ENCODE data around the gene CDC14A.
"Not testable (repeated sequence)": the region's sequence is repeated elsewhere in the genome, so short reads cannot be mapped to it uniquely, and the experiment has no call there.

Gene CDC14A

GRCh38 chr1:100364697-100365096, 12.4 kb downstream of the CDC14A start:
- DNase-seq = no peak

GRCh38 chr1:100366209-100366525, 13.9 kb downstream of the CDC14A start:
- DNase-seq = no peak

GRCh38 chr1:100369339-100369738, 17.0 kb downstream of the CDC14A start:
- not testable (repeated sequence) for DNase-seq

GRCh38 chr1:100373953-100374352, 21.6 kb downstream of the CDC14A start:
- DNase-seq = not testable (repeated sequence)

- not testable (repeated sequence) for DNase-seq
Observed at GRCh38 chr1:100376890-100377289, 24.6 kb downstream of the CDC14A start.

- DNase-seq = no peak
Observed at GRCh38 chr1:100377590-100378361, 25.5 kb downstream of the CDC14A start.

GRCh38 chr1:100378956-100379355, 26.6 kb downstream of the CDC14A start:
- no peak for DNase-seq

GRCh38 chr1:100380635-100381034, 28.3 kb downstream of the CDC14A start:
- no peak for DNase-seq

GRCh38 chr1:100382657-100383056, 30.4 kb downstream of the CDC14A start:
- DNase-seq = no peak

- DNase-seq = no peak
Observed at GRCh38 chr1:100383743-100384405, 31.6 kb downstream of the CDC14A start.

- DNase-seq = no peak
Observed at GRCh38 chr1:100387209-100387608, 34.9 kb downstream of the CDC14A start.

- DNase-seq = no peak
Observed at GRCh38 chr1:100387657-100388350, 35.5 kb downstream of the CDC14A start.

- no peak for DNase-seq
Observed at GRCh38 chr1:100390531-100390930, 38.2 kb downstream of the CDC14A start.

- no peak for DNase-seq
Observed at GRCh38 chr1:100391675-100392074, 39.4 kb downstream of the CDC14A start.

- DNase-seq = no peak
Observed at GRCh38 chr1:100392756-100393155, 40.5 kb downstream of the CDC14A start.

GRCh38 chr1:100394285-100394684, 42.0 kb downstream of the CDC14A start:
- DNase-seq = no peak

GRCh38 chr1:100395913-100396312, 43.6 kb downstream of the CDC14A start:
- no peak for DNase-seq

GRCh38 chr1:100396651-100397050, 44.3 kb downstream of the CDC14A start:
- DNase-seq = no peak

GRCh38 chr1:100397681-100398080, 45.4 kb downstream of the CDC14A start:
- DNase-seq = no peak

- DNase-seq = no peak
Observed at GRCh38 chr1:100398648-100399047, 46.3 kb downstream of the CDC14A start.

- DNase-seq = peak in 1 of 2 experiments; percentile 3
Observed at GRCh38 chr1:100400404-100400803, 48.1 kb downstream of the CDC14A start.

GRCh38 chr1:100404821-100405220, 52.5 kb downstream of the CDC14A start:
- no peak for DNase-seq

- DNase-seq = not testable (repeated sequence)
Observed at GRCh38 chr1:100405902-100406301, 53.6 kb downstream of the CDC14A start.

- not testable (repeated sequence) for DNase-seq
Observed at GRCh38 chr1:100407390-100407789, 55.1 kb downstream of the CDC14A start.
